K562 (cell line): Measurements from ENCODE around the gene POLR3A. TPM values are rescaled to one million over a fixed set of nuclear protein-coding genes. Genes with fewer than 3 reads are reported as not detected.

Experiments used
- ATAC-seq: fragments of 200-7000 bp; cut with Tn5 transposase; 3 replicates; pipeline ENCODE4 v1.9.1; 2020; ENCODE audit warnings: moderate library complexity
- BruUV-seq: library from RNA; stranded (reverse); fragments of 400-500 nt; replicated peaks from 2 replicates; lab custom pipeline; 2021; lab: Mats Ljungman, UMichigan
- CTCF ChIA-PET: fragments of 300-600 bp; formaldehyde crosslinking; extraction: SDS; loops from one replicate; lab custom pipeline; 2021; ENCODE audit warnings: low intra/inter-chr PET ratio; lab: Yijun Ruan, JAX
- POLR2A ChIA-PET: fragments of 300-600, 350-650 bp; sonication (Branson Sonifier 250); formaldehyde crosslinking; extraction: SDS; loops from one replicate; lab custom pipeline; 2021; ENCODE audit warnings: antibody characterized with exemption, inconsistent platforms; lab: Yijun Ruan, JAX
- DNase-seq, 4 experiments: peaks; one replicate each; pipeline versions ENCODE4 v3.0.0 to v3.0.0-alpha.2; 2011 to 2018; ENCODE audit warnings: low spot score in 3 of 4, mixed read lengths in 3 of 4; ENCODE audit errors: extremely low read depth in 1 of 4
- FAIRE-seq: peaks from 2 replicates; lab custom pipeline; 2011; peaks lifted over from hg19 to GRCh38; lab: Jason Lieb, UNC
- H2AFZ ChIP-seq: 2 replicates; pipeline ENCODE4 v1.6.0; 2011; ENCODE audit warnings: low read depth, low read length, control low read depth, inconsistent platforms
- H3K27ac ChIP-seq: fragments of 200-600 bp; 3 replicates; pipeline ENCODE4 v1.8.0; 2011; ENCODE audit warnings: low read depth, mild to moderate bottlenecking, control low read depth, inconsistent platforms, low read length, moderate library complexity, mixed read lengths; ENCODE audit errors: extremely low read depth
- H3K27me3 ChIP-seq, 2 experiments: fragments of 300-600 bp in 1 of 2; 2 replicates in 1 of 2; 3 replicates in 1 of 2; pipeline versions ENCODE4 v1.6.0 to v1.8.0; 2011; ENCODE audit warnings: inconsistent platforms in 2 of 2, low read length in 2 of 2, mild to moderate bottlenecking in 1 of 2, mixed read lengths in 1 of 2, moderate library complexity in 1 of 2; ENCODE audit not compliant: control insufficient read depth in 2 of 2, insufficient read depth in 2 of 2
- H3K36me3 ChIP-seq: fragments of 300-600 bp; 3 replicates; pipeline ENCODE4 v1.8.0; 2011; ENCODE audit warnings: mild to moderate bottlenecking, low read length, inconsistent platforms; ENCODE audit not compliant: control insufficient read depth, insufficient read depth
- H3K4me1 ChIP-seq, 2 experiments: fragments of 200-600 bp in 1 of 2; replicated peaks in 1 of 2; 2 replicates in 1 of 2; 3 replicates in 1 of 2; pipeline versions ENCODE4 v1.5.1 to v1.8.0; 2011; ENCODE audit warnings: inconsistent platforms in 2 of 2, low read length in 2 of 2, mild to moderate bottlenecking in 1 of 2, mixed read lengths in 1 of 2, moderate library complexity in 1 of 2; ENCODE audit not compliant: control insufficient read depth in 2 of 2, insufficient read depth in 2 of 2
- H3K4me2 ChIP-seq: 2 replicates; pipeline ENCODE4 v1.6.1; 2011; ENCODE audit warnings: low read length, control low read depth, inconsistent platforms, mixed read lengths; ENCODE audit not compliant: insufficient read depth
- H3K4me3 ChIP-seq: fragments of 200-600 bp; sonication (generic), shearing (Covaris generic); 2 replicates; pipeline ENCODE4 v1.5.1; 2016; ENCODE audit warnings: control low read depth, inconsistent platforms
- H3K79me2 ChIP-seq: fragments of 200-600 bp; 3 replicates; pipeline ENCODE4 v1.8.0; 2011; ENCODE audit warnings: low read length, inconsistent platforms; ENCODE audit not compliant: control insufficient read depth, insufficient read depth
- H3K9ac ChIP-seq, 2 experiments: 2 replicates each; pipeline versions ENCODE4 v1.6.0 to v1.6.1; 2011; ENCODE audit warnings: low read depth in 2 of 2, low read length in 2 of 2, control low read depth in 1 of 2, inconsistent platforms in 1 of 2, mild to moderate bottlenecking in 1 of 2, mixed read lengths in 1 of 2; ENCODE audit not compliant: insufficient read depth in 1 of 2
- H3K9me1 ChIP-seq: one replicate; pipeline ENCODE4 v1.6.0; 2011; ENCODE audit warnings: inconsistent platforms, mild to moderate bottlenecking, low read length, moderate library complexity; ENCODE audit not compliant: control insufficient read depth, insufficient read depth
- H3K9me3 ChIP-seq: replicated peaks from 2 replicates; pipeline ENCODE4 v1.5.1; 2011; ENCODE audit warnings: low read depth, low read length, inconsistent platforms; ENCODE audit not compliant: control insufficient read depth, insufficient read depth
- H4K20me1 ChIP-seq: replicated peaks from 2 replicates; pipeline ENCODE4 v1.6.1; 2011; ENCODE audit warnings: low read length, inconsistent platforms, mixed read lengths; ENCODE audit not compliant: control insufficient read depth, insufficient read depth
- ERF ChIP-seq: fragments of 450-650 bp; formaldehyde crosslinking; IDR thresholded peaks from 2 replicates; pipeline ENCODE4 v1.4.0; 2020; ENCODE audit warnings: mild to moderate bottlenecking, mixed read lengths
- JUND ChIP-seq, 2 experiments: IDR thresholded peaks; 2 replicates in 1 of 2; 3 replicates in 1 of 2; pipeline ENCODE4 v1.6.1; 2011; ENCODE audit warnings: borderline replicate concordance in 2 of 2, low read depth in 2 of 2, low read length in 2 of 2, improper control_type of control experiment in 1 of 2, missing biosample characterization in 1 of 2, missing genetic modification characterization in 1 of 2, missing genetic modification reagents in 1 of 2
- KLF10 ChIP-seq: fragments of 250-450 bp; sonication (Bioruptor Pico); IDR thresholded peaks from 2 replicates; pipeline ENCODE4 v1.6.1; 2021; ENCODE audit warnings: matching md5 sums
- MAFK ChIP-seq: IDR thresholded peaks from 2 replicates; pipeline ENCODE4 v1.6.1; 2011; ENCODE audit warnings: low read length, improper control_type of control experiment
- NCOR1 ChIP-seq: fragments of 450-650 bp; IDR thresholded peaks from 2 replicates; pipeline ENCODE4 v1.6.1; 2016; ENCODE audit warnings: mild to moderate bottlenecking, moderate library complexity
- PRMT5 ChIP-seq: sonication (generic); formaldehyde crosslinking; IDR thresholded peaks from 2 replicates; pipeline ENCODE4 v1.5.0; 2020; ENCODE audit warnings: missing genetic modification reagents
- RBM22 ChIP-seq: fragments of 200-400 bp; formaldehyde crosslinking; IDR thresholded peaks from 2 replicates; pipeline ENCODE4 v1.6.1; 2018; ENCODE audit warnings: low read length, low read depth; ENCODE audit not compliant: poor library complexity, severe bottlenecking
- RFX1 ChIP-seq: fragments of 450-650 bp; IDR thresholded peaks from 2 replicates; pipeline ENCODE4 v1.6.1; 2016; ENCODE audit warnings: mild to moderate bottlenecking, moderate library complexity
- RFX7 ChIP-seq: fragments of 250-450 bp; sonication (Bioruptor Pico); IDR thresholded peaks from 2 replicates; pipeline ENCODE4 v1.5.1; 2021; ENCODE audit warnings: mild to moderate bottlenecking
- TEAD1 ChIP-seq, 2 experiments: fragments of 450-650 bp in 1 of 2; sonication (generic) in 1 of 2; formaldehyde crosslinking; IDR thresholded peaks; 2 replicates each; pipeline versions ENCODE4 v1.4.0 to v1.8.0; 2020 to 2022; ENCODE audit warnings: mild to moderate bottlenecking in 2 of 2, missing genetic modification reagents in 1 of 2
- TFAM ChIP-seq: fragments of 250-450 bp; sonication (Bioruptor Pico); conservative IDR thresholded peaks from 2 replicates; pipeline ENCODE4 v1.5.0; 2021; ENCODE audit warnings: mild to moderate bottlenecking, moderate library complexity
- ZNF212 ChIP-seq: fragments of 450-650 bp; formaldehyde crosslinking; IDR thresholded peaks from 2 replicates; pipeline ENCODE4 v1.4.0; 2020; ENCODE audit warnings: mild to moderate bottlenecking
- ZNF384 ChIP-seq: IDR thresholded peaks from 2 replicates; pipeline ENCODE4 v1.6.1; 2012; ENCODE audit warnings: low read depth, low read length, improper control_type of control experiment
- ZNF436 ChIP-seq: fragments of 250-450, 450-650 bp; sonication (Bioruptor Pico); formaldehyde crosslinking; IDR thresholded peaks from 2 replicates; pipeline ENCODE4 v1.7.0; 2020; ENCODE audit warnings: mild to moderate bottlenecking
- WGBS: fragments of 100-300 bp; shearing (Covaris generic); methylation state at CpG from one replicate; pipeline ENCODE4 v1.1.6; 2016; ENCODE audit warnings: low coverage, mixed read lengths; ENCODE audit not compliant: insufficient coverage; ENCODE audit errors: missing lambda C conversion rate; 5-methylcytosine and 5-hydroxymethylcytosine counted together
- in situ Hi-C: fragments of 300-500 bp; cut with MboI; formaldehyde crosslinking; loops from 4 replicates; pipeline ENCODE4 v1.15.0; 2018; ENCODE audit warnings: inconsistent platforms, mixed read lengths
- intact Hi-C: fragments of 100-400 bp; cut with micrococcal nuclease; formaldehyde crosslinking; loops from 2 replicates; pipeline ENCODE4 v1.14.2; 2022
- polyA plus RNA-seq, 8 experiments: library from polyadenylated mRNA; depleted of rRNA in 4 of 8; stranded (reverse) in 5 of 8; unstranded in 3 of 8; fragments of >200 nt; fragmentation: Nextera tagmentation in 2 of 8; fragmentation: Illumina TruSeq in 1 of 8; extraction: Ambion mirVana in 2 of 8; extraction: Trizol in 1 of 8; gene quantifications; 2 replicates each; pipeline versions ENCODE4 v1.2.1 to v1.2.3, GENCODE V29; 2011 to 2014; ENCODE audit warnings: inconsistent platforms in 1 of 8, missing spikeins in 1 of 8
- total RNA-seq, 7 experiments: library from RNA; depleted of rRNA in 6 of 7; stranded (reverse); fragments of >200 nt in 6 of 7; fragmentation: Illumina TruSeq in 2 of 7; extraction: Trizol in 2 of 7; gene quantifications; 2 replicates each; pipeline versions ENCODE4 v1.2.1 to v1.2.3, GENCODE V29; 2011 to 2021; ENCODE audit warnings: low replicate concordance in 1 of 7
- TF ChIP-seq, protein P1 (sequence below): fragments of 250-450 bp; sonication (Bioruptor Pico); IDR thresholded peaks from 2 replicates; pipeline ENCODE4 v1.5.0; 2021; ENCODE audit warnings: mild to moderate bottlenecking, borderline replicate concordance
- TF ChIP-seq, protein P2 (sequence below): fragments of 450-650 bp; IDR thresholded peaks from 2 replicates; pipeline ENCODE4 v1.6.1; 2016; ENCODE audit warnings: borderline replicate concordance
- TF ChIP-seq, protein P3 (sequence below): fragments of 250-450 bp; sonication (Bioruptor Pico); IDR thresholded peaks from 2 replicates; pipeline ENCODE4 v1.5.0; 2022; ENCODE audit warnings: mild to moderate bottlenecking

The POLR3A gene
- total and polyA plus RNA-seq, 9 of the 15 experiments (the other 6 are each of a cell fraction or from before 2014, with no cell fraction given): 14.9 to 37.0 (median 26.7) TPM

DNA sequence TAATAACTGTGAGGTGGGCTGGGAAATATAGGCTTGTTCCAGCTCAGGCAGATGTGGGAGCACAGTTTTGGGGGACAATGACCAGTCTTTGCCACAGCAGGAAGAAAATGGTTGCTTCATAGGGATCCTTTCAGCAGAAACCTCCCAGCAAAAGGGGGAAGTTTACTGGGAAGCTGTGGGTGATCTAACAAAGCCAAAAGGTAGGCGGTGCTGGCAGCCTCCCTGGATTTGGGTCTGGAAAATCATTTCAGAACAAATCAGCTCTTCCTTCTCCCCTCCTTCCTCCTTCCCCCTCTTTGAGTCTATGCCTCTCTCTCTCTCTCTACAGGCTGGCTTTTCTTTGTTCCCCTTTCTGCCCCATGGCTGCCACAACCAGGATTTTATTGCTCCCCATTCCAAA is 20.5 kb upstream of the POLR3A start:
- 7% methylated on average over 1 of the region's 1 CpG for WGBS
- DNase-seq (no peak), ATAC-seq (no peak), FAIRE-seq (no peak)
- Histone ChIP-seq H3K4me3 (no peak overlapping the region), H3K4me1 (no peaks in the 10 kb centered on the region), H3K9me1 (no peaks in the 10 kb centered on the region), H3K4me2 (no peak overlapping the region), H4K20me1 (peaks cover 11% of the 10 kb centered on the region), H2AFZ (no peak overlapping the region), H3K27me3 (peaks cover 2 to 16% of the 10 kb centered on the region in 2 experiments; a peak in 4 of 5 replicates), H3K36me3 (no peaks in the 10 kb centered on the region), H3K9ac (no peak overlapping the region), H3K27ac (no peak overlapping the region), H3K9me3 (no peaks in the 10 kb centered on the region), H3K79me2 (no peaks in the 10 kb centered on the region)
- POLR2A ChIA-PET: interaction anchor here (0.6 kb wide), 1 partner anchor 84 kb away, joined by 4 read pairs; no protein-coding TSS in a partner anchor
- CTCF ChIA-PET: no interaction called here
- BruUV-seq: no TSS peak
- intact Hi-C loops (loop anchor here (5.0 to 10.0 kb wide), 4 partner anchors 117 to 1147 kb away; no protein-coding TSS in a partner anchor), in situ Hi-C loops (loop anchor here (25.0 kb wide), 1 partner anchor 1137 kb away; no protein-coding TSS in a partner anchor)
- TF ChIP-seq ZNF212 (CRISPR knock-in tag): no peak
- TF ChIP-seq ZNF436 (CRISPR knock-in tag): no peak
- TF ChIP-seq JUND (IDR thresholded peaks at IDR 0.05; ENCODE audit: borderline replicate concordance, low read depth, low read length): no peak
- no peak for TF ChIP-seq JUND (tag; IDR thresholded peaks at IDR 0.05; ENCODE audit: borderline replicate concordance, low read depth, low read length)
- TF ChIP-seq, protein P1, sequence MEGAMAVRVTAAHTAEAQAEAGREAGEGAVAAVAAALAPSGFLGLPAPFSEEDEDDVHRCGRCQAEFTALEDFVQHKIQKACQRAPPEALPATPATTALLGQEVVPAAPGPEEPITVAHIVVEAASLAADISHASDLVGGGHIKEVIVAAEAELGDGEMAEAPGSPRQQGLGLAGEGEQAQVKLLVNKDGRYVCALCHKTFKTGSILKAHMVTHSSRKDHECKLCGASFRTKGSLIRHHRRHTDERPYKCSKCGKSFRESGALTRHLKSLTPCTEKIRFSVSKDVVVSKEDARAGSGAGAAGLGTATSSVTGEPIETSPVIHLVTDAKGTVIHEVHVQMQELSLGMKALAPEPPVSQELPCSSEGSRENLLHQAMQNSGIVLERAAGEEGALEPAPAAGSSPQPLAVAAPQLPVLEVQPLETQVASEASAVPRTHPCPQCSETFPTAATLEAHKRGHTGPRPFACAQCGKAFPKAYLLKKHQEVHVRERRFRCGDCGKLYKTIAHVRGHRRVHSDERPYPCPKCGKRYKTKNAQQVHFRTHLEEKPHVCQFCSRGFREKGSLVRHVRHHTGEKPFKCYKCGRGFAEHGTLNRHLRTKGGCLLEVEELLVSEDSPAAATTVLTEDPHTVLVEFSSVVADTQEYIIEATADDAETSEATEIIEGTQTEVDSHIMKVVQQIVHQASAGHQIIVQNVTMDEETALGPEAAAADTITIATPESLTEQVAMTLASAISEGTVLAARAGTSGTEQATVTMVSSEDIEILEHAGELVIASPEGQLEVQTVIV (CRISPR knock-in tag): no peak
- TF ChIP-seq ERF (CRISPR knock-in tag): no peak
- TF ChIP-seq, protein P2, sequence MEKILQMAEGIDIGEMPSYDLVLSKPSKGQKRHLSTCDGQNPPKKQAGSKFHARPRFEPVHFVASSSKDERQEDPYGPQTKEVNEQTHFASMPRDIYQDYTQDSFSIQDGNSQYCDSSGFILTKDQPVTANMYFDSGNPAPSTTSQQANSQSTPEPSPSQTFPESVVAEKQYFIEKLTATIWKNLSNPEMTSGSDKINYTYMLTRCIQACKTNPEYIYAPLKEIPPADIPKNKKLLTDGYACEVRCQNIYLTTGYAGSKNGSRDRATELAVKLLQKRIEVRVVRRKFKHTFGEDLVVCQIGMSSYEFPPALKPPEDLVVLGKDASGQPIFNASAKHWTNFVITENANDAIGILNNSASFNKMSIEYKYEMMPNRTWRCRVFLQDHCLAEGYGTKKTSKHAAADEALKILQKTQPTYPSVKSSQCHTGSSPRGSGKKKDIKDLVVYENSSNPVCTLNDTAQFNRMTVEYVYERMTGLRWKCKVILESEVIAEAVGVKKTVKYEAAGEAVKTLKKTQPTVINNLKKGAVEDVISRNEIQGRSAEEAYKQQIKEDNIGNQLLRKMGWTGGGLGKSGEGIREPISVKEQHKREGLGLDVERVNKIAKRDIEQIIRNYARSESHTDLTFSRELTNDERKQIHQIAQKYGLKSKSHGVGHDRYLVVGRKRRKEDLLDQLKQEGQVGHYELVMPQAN: no peak
- TF ChIP-seq RFX7 (CRISPR knock-in tag): no peak
- no peak for TF ChIP-seq KLF10
- no peak for TF ChIP-seq RBM22
- TF ChIP-seq NCOR1: no peak
- TF ChIP-seq, protein P3, sequence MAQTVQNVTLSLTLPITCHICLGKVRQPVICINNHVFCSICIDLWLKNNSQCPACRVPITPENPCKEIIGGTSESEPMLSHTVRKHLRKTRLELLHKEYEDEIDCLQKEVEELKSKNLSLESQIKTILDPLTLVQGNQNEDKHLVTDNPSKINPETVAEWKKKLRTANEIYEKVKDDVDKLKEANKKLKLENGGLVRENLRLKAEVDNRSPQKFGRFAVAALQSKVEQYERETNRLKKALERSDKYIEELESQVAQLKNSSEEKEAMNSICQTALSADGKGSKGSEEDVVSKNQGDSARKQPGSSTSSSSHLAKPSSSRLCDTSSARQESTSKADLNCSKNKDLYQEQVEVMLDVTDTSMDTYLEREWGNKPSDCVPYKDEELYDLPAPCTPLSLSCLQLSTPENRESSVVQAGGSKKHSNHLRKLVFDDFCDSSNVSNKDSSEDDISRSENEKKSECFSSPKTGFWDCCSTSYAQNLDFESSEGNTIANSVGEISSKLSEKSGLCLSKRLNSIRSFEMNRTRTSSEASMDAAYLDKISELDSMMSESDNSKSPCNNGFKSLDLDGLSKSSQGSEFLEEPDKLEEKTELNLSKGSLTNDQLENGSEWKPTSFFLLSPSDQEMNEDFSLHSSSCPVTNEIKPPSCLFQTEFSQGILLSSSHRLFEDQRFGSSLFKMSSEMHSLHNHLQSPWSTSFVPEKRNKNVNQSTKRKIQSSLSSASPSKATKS (CRISPR knock-in tag): no peak
- TF ChIP-seq MAFK: no peak
- TF ChIP-seq PRMT5 (CRISPR knock-in tag): no peak
- TF ChIP-seq TFAM: no peak
- TF ChIP-seq ZNF384: no peak
- no peak for TF ChIP-seq RFX1
- TF ChIP-seq TEAD1 (CRISPR knock-in tag; IDR thresholded peaks at IDR 0.05): no peak
